ENCODE data around the gene ZRANB3.

The ZRANB3 gene

DNA sequence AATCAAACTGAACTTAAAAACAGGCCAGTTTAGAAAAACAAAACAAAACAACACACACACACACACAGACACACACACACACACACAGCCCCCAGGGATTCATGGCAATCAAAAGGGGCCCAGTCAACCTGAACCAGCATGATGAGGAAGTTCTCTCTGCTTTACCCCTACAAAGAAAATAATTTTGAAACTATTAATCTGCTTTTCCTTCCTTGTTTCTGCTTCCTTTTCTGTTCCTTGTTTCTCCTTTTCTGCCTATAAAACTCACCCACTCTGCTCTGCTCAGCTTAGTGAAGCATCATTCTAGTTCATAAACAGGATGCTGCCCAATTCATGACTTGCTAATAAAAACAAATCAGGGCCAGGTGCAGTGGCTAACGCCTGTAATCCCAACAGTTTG is 275.8 kb downstream of the ZRANB3 start:
- no peak overlapping the region for H3K4me3 ChIP-seq
- no peak overlapping the region for H3K27ac ChIP-seq
- TF ChIP-seq, protein P1, sequence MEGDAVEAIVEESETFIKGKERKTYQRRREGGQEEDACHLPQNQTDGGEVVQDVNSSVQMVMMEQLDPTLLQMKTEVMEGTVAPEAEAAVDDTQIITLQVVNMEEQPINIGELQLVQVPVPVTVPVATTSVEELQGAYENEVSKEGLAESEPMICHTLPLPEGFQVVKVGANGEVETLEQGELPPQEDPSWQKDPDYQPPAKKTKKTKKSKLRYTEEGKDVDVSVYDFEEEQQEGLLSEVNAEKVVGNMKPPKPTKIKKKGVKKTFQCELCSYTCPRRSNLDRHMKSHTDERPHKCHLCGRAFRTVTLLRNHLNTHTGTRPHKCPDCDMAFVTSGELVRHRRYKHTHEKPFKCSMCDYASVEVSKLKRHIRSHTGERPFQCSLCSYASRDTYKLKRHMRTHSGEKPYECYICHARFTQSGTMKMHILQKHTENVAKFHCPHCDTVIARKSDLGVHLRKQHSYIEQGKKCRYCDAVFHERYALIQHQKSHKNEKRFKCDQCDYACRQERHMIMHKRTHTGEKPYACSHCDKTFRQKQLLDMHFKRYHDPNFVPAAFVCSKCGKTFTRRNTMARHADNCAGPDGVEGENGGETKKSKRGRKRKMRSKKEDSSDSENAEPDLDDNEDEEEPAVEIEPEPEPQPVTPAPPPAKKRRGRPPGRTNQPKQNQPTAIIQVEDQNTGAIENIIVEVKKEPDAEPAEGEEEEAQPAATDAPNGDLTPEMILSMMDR (IDR thresholded peaks at IDR 0.05), result no peak
- no peak for DNase-seq (ENCODE audit: low spot score)

DNA sequence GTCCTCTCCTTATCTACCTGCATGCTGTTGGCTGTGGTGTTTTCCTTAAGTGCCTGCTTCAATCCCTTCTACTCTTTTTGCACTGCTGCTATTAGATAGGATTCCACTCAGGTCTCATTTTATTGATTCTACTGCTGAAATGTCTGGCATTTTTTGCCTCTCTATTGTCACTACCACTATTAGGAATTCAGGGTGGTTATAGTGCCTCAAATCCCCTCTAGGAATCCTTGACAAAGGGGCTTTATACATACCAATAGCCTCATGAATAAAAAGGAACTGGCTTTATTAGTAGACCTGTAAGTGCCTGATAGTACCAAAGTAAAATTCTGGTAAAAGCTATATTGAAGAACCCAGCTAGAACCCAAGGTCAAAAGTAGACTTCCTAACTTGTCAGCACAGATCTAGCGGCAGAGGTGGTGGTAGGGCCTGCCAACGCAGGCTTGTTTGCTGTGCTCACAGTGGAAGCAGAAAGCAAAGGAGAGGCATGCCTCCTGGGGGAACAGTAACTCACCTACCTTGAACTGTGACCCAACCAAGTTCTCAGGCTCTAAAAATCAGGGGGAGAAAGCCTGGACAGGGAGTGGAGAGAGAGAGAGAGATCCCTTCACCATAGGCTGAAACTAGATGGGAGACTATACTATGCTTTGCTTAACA is 278.1 kb downstream of the ZRANB3 start:
- H3K27ac ChIP-seq, result no peak overlapping the region
- DNase-seq (ENCODE audit: low spot score), result no peak
- TF ChIP-seq, protein P1 (IDR thresholded peaks at IDR 0.05), result no peak
- no peak overlapping the region for H3K4me3 ChIP-seq

DNA sequence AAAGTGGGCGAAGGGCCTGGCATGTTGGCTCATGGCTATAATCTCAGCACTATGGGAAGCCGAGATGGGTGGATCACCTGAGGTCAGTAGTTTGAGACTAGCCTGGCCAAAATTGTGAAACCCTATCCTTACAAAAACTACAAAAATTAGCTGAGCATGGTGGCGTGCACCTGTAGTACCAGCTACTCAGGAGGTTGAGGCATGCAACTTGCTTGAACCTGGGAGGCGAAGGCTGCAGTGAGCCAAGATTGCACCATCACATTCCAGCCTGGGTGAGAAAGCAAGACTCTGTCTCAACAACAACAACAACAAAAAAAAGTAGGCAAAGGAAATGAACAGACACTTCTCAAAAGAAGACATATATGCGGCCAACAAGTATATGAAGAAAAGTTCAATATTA is 282.4 kb downstream of the ZRANB3 start:
- Histone ChIP-seq H3K27ac (no peak overlapping the region), H3K4me3 (no peak overlapping the region)
- TF ChIP-seq, protein P1 (IDR thresholded peaks at IDR 0.05), result no peak
- DNase-seq (ENCODE audit: low spot score), result no peak

DNA sequence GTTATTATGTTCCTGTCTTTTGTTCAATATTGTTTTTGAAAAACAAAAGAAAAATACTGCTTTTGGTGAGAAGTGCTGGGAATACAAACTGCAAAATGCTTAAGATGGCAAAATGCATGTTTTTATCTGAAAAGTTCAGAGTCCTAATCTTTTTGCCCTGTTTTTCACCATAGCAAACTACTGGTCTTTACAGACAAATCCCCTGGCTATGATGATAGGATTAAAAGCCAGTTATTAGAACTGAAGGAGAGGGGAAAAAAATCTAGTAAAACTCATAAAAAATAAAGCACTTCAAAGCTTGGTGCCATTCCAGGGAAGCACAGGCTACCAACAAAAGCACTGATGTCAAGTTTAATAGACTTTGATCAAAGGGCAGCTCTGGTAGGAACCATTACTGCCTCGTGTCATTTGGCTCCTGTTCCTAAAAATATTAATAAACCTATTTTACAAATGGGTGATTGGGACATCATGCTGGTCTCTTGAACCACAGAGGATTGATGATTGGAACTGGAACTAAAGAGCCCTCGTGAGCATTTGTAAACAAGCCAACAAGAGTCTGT is 284.2 kb downstream of the ZRANB3 start:
- no peak for DNase-seq (ENCODE audit: low spot score)

DNA sequence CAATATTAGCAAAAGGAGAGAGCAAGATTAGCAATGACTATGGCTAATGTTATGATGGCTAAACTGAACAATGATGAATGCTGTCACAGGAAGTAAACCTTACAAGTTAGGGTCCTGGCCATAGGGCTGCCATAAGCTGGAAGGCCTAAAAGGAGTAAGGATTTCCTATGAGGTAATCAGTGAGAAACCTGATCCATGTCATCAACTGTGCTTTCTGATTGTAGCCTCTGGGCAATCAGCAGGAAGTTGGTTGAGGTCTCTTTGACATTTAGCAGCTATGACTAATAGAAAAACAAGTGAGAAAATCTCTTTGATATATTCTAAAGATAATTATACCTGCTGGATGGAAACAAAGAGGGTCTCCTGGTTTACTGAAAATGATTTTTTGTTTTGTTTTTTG is 285.9 kb downstream of the ZRANB3 start:
- Histone ChIP-seq H3K4me3 (no peak overlapping the region), H3K27ac (no peak overlapping the region)
- TF ChIP-seq, protein P1 (IDR thresholded peaks at IDR 0.05), result no peak
- no peak for DNase-seq (ENCODE audit: low spot score)

More for the DNA sequence above, 284.2 kb downstream of the ZRANB3 start:
- H3K4me3 ChIP-seq, result no peak overlapping the region
- TF ChIP-seq, protein P1 (IDR thresholded peaks at IDR 0.05), result no peak
- H3K27ac ChIP-seq, result no peak overlapping the region

DNA sequence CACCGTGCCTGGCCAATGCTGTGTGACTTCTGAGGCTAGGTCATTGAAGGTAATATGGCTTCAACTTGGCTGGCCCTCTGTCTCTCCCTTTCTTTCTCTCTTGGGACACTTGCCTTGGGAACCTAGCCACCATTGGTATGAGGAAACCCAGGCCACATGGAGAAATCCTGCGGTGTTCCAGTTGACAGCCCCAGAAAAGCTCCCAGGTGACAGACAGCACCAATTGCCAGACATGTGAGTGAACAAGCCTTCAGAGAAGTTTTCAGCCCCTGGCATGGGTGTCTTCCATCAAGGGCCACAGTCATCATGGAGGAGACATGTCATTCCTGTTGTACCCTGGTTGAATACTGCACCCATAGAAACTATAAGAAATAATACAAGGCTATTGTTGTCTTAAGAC is 292.4 kb downstream of the ZRANB3 start:
- H3K27ac ChIP-seq, result no peak overlapping the region
- TF ChIP-seq, protein P1 (IDR thresholded peaks at IDR 0.05), result no peak

DNA sequence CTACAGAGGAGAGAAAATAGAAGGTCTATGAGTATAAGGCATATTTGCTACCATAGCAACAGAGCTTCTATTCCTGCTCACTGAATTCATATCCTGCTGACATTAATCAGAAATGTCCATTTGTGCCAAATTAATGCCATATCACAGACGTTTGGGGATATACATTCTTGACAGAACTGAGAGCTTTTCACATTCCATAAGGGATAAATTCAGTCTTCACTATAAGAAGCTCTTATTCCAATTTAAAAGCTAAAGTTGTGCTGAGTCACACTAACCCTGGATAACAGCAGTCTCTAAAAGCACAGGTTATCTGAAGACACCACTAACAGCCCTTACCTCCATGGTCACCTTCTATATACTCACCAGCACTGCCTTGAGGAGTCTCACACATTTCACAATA is 300.9 kb downstream of the ZRANB3 start:
- DNase-seq (ENCODE audit: low spot score), result no peak
- TF ChIP-seq, protein P1 (IDR thresholded peaks at IDR 0.05), result no peak
- Histone ChIP-seq H3K4me3 (no peak overlapping the region), H3K27ac (no peak overlapping the region)

More for the DNA sequence above, 292.4 kb downstream of the ZRANB3 start:
- no peak overlapping the region for H3K4me3 ChIP-seq
- no peak for DNase-seq (ENCODE audit: low spot score)

Measured in coronary artery (tissue), 2 donors.